ENCODE data around the gene AKAP3.

The AKAP3 gene

GRCh38 chr12:4584896-4585295, 64.0 kb downstream of the AKAP3 start:
- Mint-ChIP-seq H3K27me3 (no peaks in the 10 kb centered on the region), H3K9me3 (peaks cover 0 to 4% of the 10 kb centered on the region in 2 donors), H3K4me3 (no peak overlapping the region), H3K36me3 (peaks cover 0 to 4% of the 10 kb centered on the region in 2 donors), H3K27ac (no peak overlapping the region), H3K4me1 (peaks cover 5 to 15% of the 10 kb centered on the region in 2 donors)
- no peak for ATAC-seq (replicated peaks)
- DNase-seq: no peak

- H3K4me3 Mint-ChIP-seq: no peak overlapping the region
- no peak overlapping the region for H3K27ac Mint-ChIP-seq
- no peaks in the 10 kb centered on the region for H3K9me3 Mint-ChIP-seq
- ATAC-seq (replicated peaks) (no peak), DNase-seq (no peak)
- H3K27me3 Mint-ChIP-seq: no peaks in the 10 kb centered on the region
- H3K4me1 Mint-ChIP-seq: peaks cover 5 to 16% of the 10 kb centered on the region in 2 donors
- H3K36me3 Mint-ChIP-seq: no peaks in the 10 kb centered on the region
These were observed 64.6 kb downstream of the AKAP3 start for GRCh38 chr12:4584281-4584680.

GRCh38 chr12:4580281-4580688, 68.6 kb downstream of the AKAP3 start:
- ATAC-seq (replicated peaks) (no peak), DNase-seq (no peak)
- H3K27me3 Mint-ChIP-seq: no peaks in the 10 kb centered on the region
- H3K27ac Mint-ChIP-seq: no peak overlapping the region
- peaks cover 5 to 16% of the 10 kb centered on the region in 2 donors for H3K4me1 Mint-ChIP-seq
- H3K9me3 Mint-ChIP-seq: no peaks in the 10 kb centered on the region
- H3K4me3 Mint-ChIP-seq: no peak overlapping the region
- no peaks in the 10 kb centered on the region for H3K36me3 Mint-ChIP-seq

- no peaks in the 10 kb centered on the region for H3K27me3 Mint-ChIP-seq
- no peaks in the 10 kb centered on the region for H3K9me3 Mint-ChIP-seq
- H3K27ac Mint-ChIP-seq: no peak overlapping the region
- H3K4me3 Mint-ChIP-seq: no peak overlapping the region
- peak; percentile 81 to 83 for ATAC-seq (replicated peaks)
- H3K4me1 Mint-ChIP-seq: peaks cover 5 to 16% of the 10 kb centered on the region in 2 donors
- no peak for DNase-seq
- H3K36me3 Mint-ChIP-seq: no peaks in the 10 kb centered on the region
These were observed 69.3 kb downstream of the AKAP3 start for GRCh38 chr12:4579305-4580102.

- Mint-ChIP-seq H3K27me3 (no peaks in the 10 kb centered on the region), H3K27ac (no peak overlapping the region), H3K36me3 (peaks cover 0 to 5% of the 10 kb centered on the region in 2 donors), H3K4me1 (peaks cover 8 to 11% of the 10 kb centered on the region in 2 donors), H3K9me3 (no peaks in the 10 kb centered on the region), H3K4me3 (no peak overlapping the region)
- no peak for DNase-seq
- ATAC-seq (replicated peaks): no peak
These were observed 76.2 kb downstream of the AKAP3 start for GRCh38 chr12:4572680-4573079.

- Mint-ChIP-seq H3K27ac (no peak overlapping the region), H3K9me3 (peaks cover 0 to 2% of the 10 kb centered on the region in 2 donors), H3K27me3 (no peaks in the 10 kb centered on the region), H3K36me3 (peaks cover 0 to 5% of the 10 kb centered on the region in 2 donors), H3K4me3 (no peak overlapping the region), H3K4me1 (peaks cover 28 to 44% of the 10 kb centered on the region in 2 donors)
- no peak for DNase-seq
- no peak for ATAC-seq (replicated peaks)
These were observed 79.6 kb downstream of the AKAP3 start for GRCh38 chr12:4569261-4569660.

GRCh38 chr12:4567073-4567881, 81.6 kb downstream of the AKAP3 start:
- H3K27me3 Mint-ChIP-seq: no peaks in the 10 kb centered on the region
- H3K27ac Mint-ChIP-seq: peak overlapping the region; percentile 95
- H3K4me3 Mint-ChIP-seq: peak overlapping the region; percentile 56 to 68
- DNase-seq: no peak
- peak; percentile 91 to 92 for ATAC-seq (replicated peaks)
- no peaks in the 10 kb centered on the region for H3K36me3 Mint-ChIP-seq
- peaks cover 0 to 3% of the 10 kb centered on the region in 2 donors for H3K9me3 Mint-ChIP-seq
- H3K4me1 Mint-ChIP-seq: peaks cover 39 to 59% of the 10 kb centered on the region in 2 donors

- H3K4me3 Mint-ChIP-seq: peak overlapping the region; percentile 36 to 55
- no peaks in the 10 kb centered on the region for H3K27me3 Mint-ChIP-seq
- H3K9me3 Mint-ChIP-seq: peaks cover 0 to 3% of the 10 kb centered on the region in 2 donors
- H3K27ac Mint-ChIP-seq: peak overlapping the region; percentile 89
- H3K4me1 Mint-ChIP-seq: peaks cover 41 to 65% of the 10 kb centered on the region in 2 donors
- H3K36me3 Mint-ChIP-seq: no peaks in the 10 kb centered on the region
- peak in 1 of 2 donors; percentile 28 for ATAC-seq (replicated peaks)
- no peak for DNase-seq
These were observed 82.4 kb downstream of the AKAP3 start for GRCh38 chr12:4566474-4566873.

Data from stimulated activated naive B cell treated with anti-CD40 and anti-IgM and Interleukin-4, amounts not matched to agents 10 μg/mL and 1 μg/mL and 100 μg/mL, for 72 hours (primary cell).